K562 (cell line): ENCODE data around the gene KLHL20. TPM values are rescaled to one million over a fixed set of nuclear protein-coding genes. Genes with fewer than 3 reads are reported as not detected.

Experiments
- BRF1 ChIP-seq: IDR thresholded peaks from 3 replicates; pipeline ENCODE4 v1.6.1; 2011; ENCODE audit warnings: borderline replicate concordance, mild to moderate bottlenecking; ENCODE audit not compliant: insufficient read length; ENCODE audit errors: extremely low read depth
- FOXA1 ChIP-seq: fragments of 450-650 bp; IDR thresholded peaks from 2 replicates; pipeline ENCODE4 v1.6.1; 2016; ENCODE audit warnings: mild to moderate bottlenecking, borderline replicate concordance
- HDAC1 ChIP-seq, 2 experiments: fragments of 450-650 bp; IDR thresholded peaks; 2 replicates each; pipeline ENCODE4 v1.6.1; 2016 to 2017; ENCODE audit warnings: inconsistent platforms in 1 of 2, mild to moderate bottlenecking in 1 of 2, moderate library complexity in 1 of 2
- HNRNPK ChIP-seq: fragments of 200-400 bp; formaldehyde crosslinking; IDR thresholded peaks from one replicate; pipeline ENCODE4 v1.6.1; 2018; ENCODE audit warnings: mild to moderate bottlenecking, low read depth, low read length; ENCODE audit not compliant: poor library complexity, severe bottlenecking
- KAT8 ChIP-seq: fragments of 450-650 bp; IDR thresholded peaks from 2 replicates; pipeline ENCODE4 v1.6.1; 2016; ENCODE audit warnings: low read depth, mild to moderate bottlenecking
- LARP7 ChIP-seq: fragments of 450-650 bp; IDR thresholded peaks from 2 replicates; pipeline ENCODE4 v1.6.1; 2016
- MAZ ChIP-seq, 2 experiments: fragments of 450-650 bp in 1 of 2; sonication (generic) in 1 of 2; formaldehyde crosslinking; IDR thresholded peaks in 1 of 2; conservative IDR thresholded peaks in 1 of 2; 2 replicates each; pipeline versions ENCODE4 v1.4.0 to v1.5.0; 2020; ENCODE audit warnings: mild to moderate bottlenecking in 1 of 2, missing genetic modification reagents in 1 of 2
- NFIX ChIP-seq: fragments of 250-450 bp; sonication (Bioruptor Pico); IDR thresholded peaks from 2 replicates; pipeline ENCODE4 v1.4.0; 2020; ENCODE audit warnings: low read depth, mild to moderate bottlenecking, moderate library complexity
- NONO ChIP-seq, 2 experiments: fragments of 200-400 bp in 1 of 2; fragments of 450-650 bp in 1 of 2; formaldehyde crosslinking in 1 of 2; IDR thresholded peaks; 2 replicates each; pipeline ENCODE4 v1.6.1; 2017; ENCODE audit warnings: low read depth in 2 of 2, mild to moderate bottlenecking in 2 of 2, moderate library complexity in 2 of 2, low read length in 1 of 2
- RB1 ChIP-seq: fragments of 450-650 bp; IDR thresholded peaks from 2 replicates; pipeline ENCODE4 v1.6.1; 2017; ENCODE audit warnings: low read depth, mild to moderate bottlenecking
- REST ChIP-seq, 2 experiments: fragments of 450-650 bp; formaldehyde crosslinking in 1 of 2; IDR thresholded peaks; 2 replicates each; pipeline versions ENCODE4 v1.4.0 to v1.6.1; 2014 to 2020; ENCODE audit warnings: mild to moderate bottlenecking in 2 of 2, borderline replicate concordance in 1 of 2, low read depth in 1 of 2
- SMARCC2 ChIP-seq: fragments of 450-650 bp; IDR thresholded peaks from 2 replicates; pipeline ENCODE4 v1.6.1; 2017; ENCODE audit warnings: antibody characterized with exemption, moderate library complexity, mild to moderate bottlenecking, low read depth
- SRSF9 ChIP-seq: fragments of 200-400 bp; formaldehyde crosslinking; IDR thresholded peaks from 2 replicates; pipeline ENCODE4 v1.6.1; 2017; ENCODE audit warnings: low read depth, low read length, borderline replicate concordance
- ZMIZ1 ChIP-seq, 2 experiments: fragments of 150-350 bp in 1 of 2; IDR thresholded peaks; 2 replicates each; pipeline ENCODE4 v1.6.1; 2012 to 2016; ENCODE audit warnings: low read depth in 2 of 2, low read length in 2 of 2, mild to moderate bottlenecking in 1 of 2, moderate library complexity in 1 of 2
- polyA plus RNA-seq, 8 experiments: library from polyadenylated mRNA; depleted of rRNA in 4 of 8; stranded (reverse) in 5 of 8; unstranded in 3 of 8; fragments of >200 nt; fragmentation: Nextera tagmentation in 2 of 8; fragmentation: Illumina TruSeq in 1 of 8; extraction: Ambion mirVana in 2 of 8; extraction: Trizol in 1 of 8; gene quantifications; 2 replicates each; pipeline versions ENCODE4 v1.2.1 to v1.2.3, GENCODE V29; 2011 to 2014; ENCODE audit warnings: inconsistent platforms in 1 of 8, missing spikeins in 1 of 8
- total RNA-seq, 7 experiments: library from RNA; depleted of rRNA in 6 of 7; stranded (reverse); fragments of >200 nt in 6 of 7; fragmentation: Illumina TruSeq in 2 of 7; extraction: Trizol in 2 of 7; gene quantifications; 2 replicates each; pipeline versions ENCODE4 v1.2.1 to v1.2.3, GENCODE V29; 2011 to 2021; ENCODE audit warnings: low replicate concordance in 1 of 7

KLHL20 gene
- total and polyA plus RNA-seq, 9 of the 15 experiments (the other 6 are each of a cell fraction or from before 2014, with no cell fraction given), result 8.9 to 23.2 (median 16.8) TPM

GRCh38 chr1:173824315-173825081 lies 109.7 kb downstream of the KLHL20 start, which contains the start of the genes CENPL and DARS2 (continued):
- TF ChIP-seq SRSF9 (no peak), REST (IDR thresholded peaks at IDR 0.05; ENCODE audit: borderline replicate concordance) (peak; percentile 61; the same call in 1 of the 2 replicates), REST (CRISPR knock-in tag; IDR thresholded peaks at IDR 0.05; ENCODE audit: low read depth) (no peak), SMARCC2 (no peak), LARP7 (no peak), MAZ (CRISPR knock-in tag; conservative IDR thresholded peaks at IDR 0.05 in 1 of 2, IDR thresholded peaks at IDR 0.05 in 1 of 2) (peak; percentile 16 to 60), NONO (IDR thresholded peaks at IDR 0.05; ENCODE audit: low read depth in 2 of 2, low read length in 1 of 2) (peak in 1 of 2 experiments; percentile 63; a peak in 1 of 4 replicates), HNRNPK (no peak), FOXA1 (no peak), ZMIZ1 (IDR thresholded peaks at IDR 0.05; ENCODE audit: low read depth in 2 of 2, low read length in 2 of 2) (no peak; a peak in 1 of 4 replicates), NFIX (CRISPR knock-in tag) (no peak), HDAC1 (IDR thresholded peaks at IDR 0.05) (peak in 1 of 2 experiments; percentile 80; a peak in 2 of 4 replicates), BRF1 (no peak), RB1 (peak; percentile 14), KAT8 (no peak)
